GM12891 (cell line): ENCODE measurements around the gene HSBP1.

ENCODE experiments used
- DNase-seq: peaks from one replicate; pipeline ENCODE4 v3.0.0; 2011; ENCODE audit warnings: low spot score; ENCODE audit not compliant: insufficient read length
- FAIRE-seq: peaks from 2 replicates; lab custom pipeline; 2011; peaks lifted over from hg19 to GRCh38; lab: Jason Lieb, UNC
- PAX5 ChIP-seq: IDR thresholded peaks from 2 replicates; pipeline ENCODE4 v1.6.1; 2011; ENCODE audit warnings: low read length, moderate library complexity, mild to moderate bottlenecking; ENCODE audit not compliant: insufficient read depth, severe bottlenecking
- POLR2A ChIP-seq: IDR thresholded peaks from 2 replicates; pipeline ENCODE4 v1.6.1; 2011; ENCODE audit warnings: low read depth, low read length, control low read depth
- POLR2AphosphoS5 ChIP-seq: IDR thresholded peaks from 2 replicates; pipeline ENCODE4 v1.6.1; 2011; ENCODE audit warnings: low read depth, low read length, control low read depth
- POU2F2 ChIP-seq: IDR thresholded peaks from 2 replicates; pipeline ENCODE4 v1.6.1; 2011; ENCODE audit warnings: low read depth, mild to moderate bottlenecking, control low read depth, low read length, moderate library complexity
- SPI1 ChIP-seq: IDR thresholded peaks from 2 replicates; pipeline ENCODE4 v1.6.1; 2011; ENCODE audit warnings: low read depth, low read length, control low read depth
- TAF1 ChIP-seq: IDR thresholded peaks from 2 replicates; pipeline ENCODE4 v1.6.1; 2011; ENCODE audit warnings: low read depth, low read length, control low read depth

HSBP1 gene

GRCh38 chr16:83833921-83834320, 26.1 kb downstream of the HSBP1 start:
- no peak for FAIRE-seq
- DNase-seq, result no peak
- TF ChIP-seq PAX5 (no peak), POLR2A (no peak), POLR2AphosphoS5 (no peak), TAF1 (no peak)

- FAIRE-seq, result no peak
- no peak for TF ChIP-seq POLR2AphosphoS5
- TF ChIP-seq PAX5, result no peak
- TF ChIP-seq POU2F2, result no peak
- TF ChIP-seq TAF1, result no peak
- no peak for TF ChIP-seq SPI1
- TF ChIP-seq POLR2A, result no peak
- DNase-seq, result no peak
These were observed 28.1 kb downstream of the HSBP1 start for GRCh38 chr16:83835586-83836566.

- DNase-seq (no peak), FAIRE-seq (no peak)
- no peak for TF ChIP-seq PAX5
- no peak for TF ChIP-seq SPI1
- no peak for TF ChIP-seq POLR2A
- TF ChIP-seq TAF1, result no peak
- TF ChIP-seq POU2F2, result no peak
- no peak for TF ChIP-seq POLR2AphosphoS5
These were observed 29.8 kb downstream of the HSBP1 start for GRCh38 chr16:83837566-83837965.

GRCh38 chr16:83838151-83838550, 30.4 kb downstream of the HSBP1 start:
- DNase-seq (no peak), FAIRE-seq (no peak)
- no peak for TF ChIP-seq POLR2A
- no peak for TF ChIP-seq POU2F2
- no peak for TF ChIP-seq TAF1
- no peak for TF ChIP-seq PAX5
- TF ChIP-seq POLR2AphosphoS5, result no peak
- no peak for TF ChIP-seq SPI1

- no peak for TF ChIP-seq POLR2A
- no peak for TF ChIP-seq SPI1
- no peak for TF ChIP-seq TAF1
- TF ChIP-seq PAX5, result no peak
- no peak for TF ChIP-seq POU2F2
- TF ChIP-seq POLR2AphosphoS5, result no peak
- FAIRE-seq (no peak), DNase-seq (no peak)
These were observed 31.8 kb downstream of the HSBP1 start for GRCh38 chr16:83839561-83839960.

GRCh38 chr16:83840060-83840617, 32.4 kb downstream of the HSBP1 start:
- TF ChIP-seq POLR2A (no peak), SPI1 (no peak), PAX5 (no peak), POU2F2 (no peak), POLR2AphosphoS5 (no peak), TAF1 (no peak)
- no peak for FAIRE-seq
- DNase-seq, result no peak

GRCh38 chr16:83842291-83842690, 34.5 kb downstream of the HSBP1 start:
- FAIRE-seq (no peak), DNase-seq (no peak)
- no peak for TF ChIP-seq POLR2A
- TF ChIP-seq POLR2AphosphoS5, result no peak
- TF ChIP-seq TAF1, result no peak
- TF ChIP-seq PAX5, result no peak
- no peak for TF ChIP-seq POU2F2
- no peak for TF ChIP-seq SPI1

- no peak for TF ChIP-seq POLR2A
- no peak for TF ChIP-seq POLR2AphosphoS5
- no peak for TF ChIP-seq PAX5
- no peak for TF ChIP-seq POU2F2
- no peak for TF ChIP-seq SPI1
- no peak for TF ChIP-seq TAF1
- DNase-seq, result no peak
- FAIRE-seq, result no peak
These were observed 35.2 kb downstream of the HSBP1 start for GRCh38 chr16:83842756-83843507.

GRCh38 chr16:83843657-83844056, 35.9 kb downstream of the HSBP1 start:
- FAIRE-seq (no peak), DNase-seq (no peak)
- TF ChIP-seq SPI1 (no peak), PAX5 (no peak), TAF1 (no peak), POLR2AphosphoS5 (no peak), POLR2A (no peak), POU2F2 (no peak)
